ENCODE results near the gene TFF2.

Gene TFF2

GRCh38 chr21:42320791-42321190, 30.0 kb downstream of the TFF2 start:
- DNase-seq (ENCODE audit: low spot score), result no peak

GRCh38 chr21:42319851-42320572, 30.8 kb downstream of the TFF2 start:
- no peak for DNase-seq (ENCODE audit: low spot score)

DNA sequence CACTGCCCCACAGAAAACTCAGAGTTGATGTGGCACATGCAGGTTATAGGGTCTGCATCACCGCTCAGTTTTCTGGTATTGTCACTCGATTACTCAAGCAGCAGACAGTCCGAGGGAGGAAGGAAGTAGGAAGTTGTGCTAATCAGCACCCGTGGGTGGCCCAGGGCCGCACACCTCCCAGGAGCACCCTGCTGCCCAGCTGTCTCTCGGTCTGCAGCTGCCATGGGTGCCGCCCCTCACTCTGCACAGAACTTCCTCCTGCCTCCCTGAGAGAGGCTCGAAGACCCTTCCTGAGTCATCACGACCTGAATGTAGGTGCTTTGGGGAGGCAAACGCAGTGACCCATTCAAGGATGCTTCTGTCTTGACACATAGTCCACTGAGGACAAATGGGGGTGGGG, 31.4 kb downstream of the TFF2 start:
- DNase-seq (ENCODE audit: low spot score), result no peak

DNA sequence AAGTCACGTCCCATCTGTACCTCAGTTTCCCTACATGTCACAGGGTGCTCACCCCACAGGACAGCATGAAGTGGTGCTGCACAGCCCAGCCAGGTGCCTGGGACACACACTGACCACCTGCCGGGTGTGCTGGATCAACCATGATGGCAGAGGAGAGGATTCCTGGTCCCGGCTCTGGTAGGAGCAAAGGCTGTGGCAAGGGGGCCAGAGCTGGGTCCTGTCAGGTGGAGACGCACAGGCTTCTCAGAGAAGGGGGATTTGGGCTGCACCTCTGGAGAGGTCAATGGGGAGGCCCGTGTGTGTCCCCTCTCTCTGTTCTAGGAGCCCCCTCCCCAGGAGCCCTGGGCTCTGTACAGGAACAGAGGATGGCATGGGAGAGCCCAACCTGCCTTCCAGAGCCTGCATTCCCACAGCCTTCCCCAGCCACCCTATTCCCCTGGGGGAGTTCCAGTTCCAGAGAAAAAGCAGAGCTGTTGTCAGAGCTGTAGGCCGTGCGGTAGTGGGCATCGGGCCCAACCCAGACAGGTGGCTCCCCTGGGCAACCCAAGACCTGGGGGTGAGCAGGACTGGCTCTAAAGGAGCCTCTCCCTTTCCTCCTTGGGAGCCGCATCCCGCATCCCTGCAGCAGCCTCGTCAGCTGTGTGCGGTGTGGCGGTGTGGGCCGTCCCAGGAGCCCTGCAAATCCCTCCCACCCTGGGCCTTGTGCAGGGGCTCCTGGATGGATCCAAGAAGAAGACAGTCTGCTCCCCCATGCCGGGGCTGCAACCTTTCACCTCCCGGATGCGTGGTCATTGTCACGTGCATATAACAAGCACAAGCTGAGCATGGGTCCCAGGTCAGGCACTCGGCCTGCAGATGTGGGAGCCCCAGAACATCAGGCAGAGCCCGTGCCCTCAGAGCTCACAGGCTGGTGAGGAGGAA, 32.7 kb downstream of the TFF2 start:
- DNase-seq (ENCODE audit: low spot score), result no peak

DNA sequence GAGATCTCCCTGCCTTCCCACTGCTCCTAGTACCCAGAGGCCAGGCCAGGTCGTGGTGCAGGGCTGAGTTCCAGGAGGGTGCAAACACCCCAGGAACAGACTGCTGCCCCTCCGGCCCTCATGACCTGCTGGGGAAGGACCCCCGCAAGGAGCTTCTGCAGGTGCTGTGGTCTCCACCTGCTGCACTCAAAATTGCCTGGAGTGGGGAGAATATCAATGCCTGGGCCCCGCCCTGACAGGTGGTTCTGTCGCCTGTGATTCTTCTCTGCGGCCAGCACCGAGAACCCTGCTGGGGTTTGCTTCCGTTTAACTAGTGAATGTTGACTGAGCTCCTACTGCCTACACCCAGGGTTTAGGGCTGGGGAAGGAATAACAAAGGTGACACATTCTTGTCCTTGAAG, 33.5 kb downstream of the TFF2 start:
- DNase-seq (ENCODE audit: low spot score), result no peak

DNA sequence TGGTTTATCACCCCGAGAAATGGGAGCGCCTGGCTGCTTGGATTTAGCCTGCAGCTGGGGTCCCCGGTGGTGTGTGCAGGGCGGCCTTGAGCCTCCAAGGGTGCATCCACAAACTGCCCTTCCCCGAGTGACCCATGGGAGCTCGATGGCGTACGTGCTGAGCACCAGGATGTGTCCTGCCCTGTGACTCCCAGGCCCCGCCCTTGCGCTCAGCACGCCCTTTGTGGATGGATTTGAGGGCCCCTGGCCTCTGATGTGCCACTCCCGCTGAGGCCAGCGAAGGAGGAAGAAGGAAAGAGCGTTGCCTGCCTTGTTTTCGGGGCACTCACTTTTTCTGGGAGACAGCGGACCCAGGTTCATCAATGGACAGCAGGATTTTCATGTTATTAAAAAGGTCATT, 33.9 kb downstream of the TFF2 start:
- no peak for DNase-seq (ENCODE audit: low spot score)

DNA sequence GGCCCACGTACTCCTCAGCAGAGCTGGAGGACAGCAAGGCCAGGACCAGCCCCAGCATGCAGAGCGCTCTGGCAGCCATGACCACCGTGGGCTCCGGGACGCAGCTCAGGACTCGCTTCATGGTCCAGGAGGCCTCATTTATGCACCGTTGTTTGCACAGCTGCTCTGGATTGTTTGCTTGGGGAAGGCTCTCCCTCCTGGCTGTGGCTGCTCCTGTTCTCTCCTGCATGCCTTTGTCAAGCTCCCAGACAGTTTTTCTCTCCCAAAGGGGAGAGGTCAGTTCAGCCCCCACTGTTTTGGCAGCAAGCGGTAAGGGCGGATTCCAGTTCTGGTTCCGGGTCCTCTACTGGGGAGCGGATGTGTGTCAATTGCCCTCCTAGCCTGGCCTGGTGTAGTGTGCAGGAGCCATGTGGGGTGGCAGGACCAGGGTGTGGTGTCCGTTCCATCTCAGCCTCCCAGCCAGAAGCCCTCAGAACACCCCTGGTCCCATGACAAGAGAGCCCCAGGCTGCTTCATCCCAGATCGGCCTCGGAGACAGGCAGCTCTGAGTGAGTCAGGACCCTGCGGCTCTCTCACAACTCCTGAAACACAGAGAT, 35.4 kb downstream of the TFF2 start, which contains the start of gene TFF3:
TFF3 (minus strand) TSS at position 114 of the 596 bp plus-strand sequence; CDS start at position 79, 35 bp downstream.
- DNase-seq (ENCODE audit: low spot score), result no peak

DNA sequence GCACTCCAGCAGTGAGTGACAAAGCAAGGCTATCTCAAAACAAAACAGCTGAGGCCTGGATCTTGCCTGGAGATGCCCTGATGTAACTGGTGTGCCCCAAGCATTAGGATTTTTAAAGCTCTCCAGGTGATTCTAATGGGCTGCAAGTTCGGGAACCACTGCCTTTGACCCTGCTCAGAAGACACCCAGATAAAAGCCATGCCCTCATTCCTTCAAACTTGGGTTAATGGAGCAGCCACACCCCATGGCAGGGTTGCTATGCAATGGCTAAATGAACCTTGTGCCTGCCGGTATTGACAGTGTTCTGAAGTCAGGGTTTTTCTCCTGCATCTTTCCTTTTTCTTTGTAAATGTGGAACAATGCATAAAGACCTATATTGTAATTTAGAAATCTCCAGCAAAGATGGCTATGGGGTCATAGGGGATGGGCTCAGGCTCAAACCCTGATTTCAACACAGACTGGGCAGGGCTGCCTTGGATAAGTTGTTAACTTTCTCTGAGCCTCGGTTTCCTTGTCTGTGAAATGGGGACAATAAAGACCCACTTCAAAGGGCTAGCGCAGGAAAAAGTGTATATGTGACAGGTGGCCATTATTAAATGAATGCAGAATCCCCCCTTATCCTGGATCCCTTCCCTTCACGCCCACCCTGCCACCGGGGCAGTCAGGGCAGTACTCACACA, 36.0 kb downstream of the TFF2 start:
- no peak for DNase-seq (ENCODE audit: low spot score)

DNA sequence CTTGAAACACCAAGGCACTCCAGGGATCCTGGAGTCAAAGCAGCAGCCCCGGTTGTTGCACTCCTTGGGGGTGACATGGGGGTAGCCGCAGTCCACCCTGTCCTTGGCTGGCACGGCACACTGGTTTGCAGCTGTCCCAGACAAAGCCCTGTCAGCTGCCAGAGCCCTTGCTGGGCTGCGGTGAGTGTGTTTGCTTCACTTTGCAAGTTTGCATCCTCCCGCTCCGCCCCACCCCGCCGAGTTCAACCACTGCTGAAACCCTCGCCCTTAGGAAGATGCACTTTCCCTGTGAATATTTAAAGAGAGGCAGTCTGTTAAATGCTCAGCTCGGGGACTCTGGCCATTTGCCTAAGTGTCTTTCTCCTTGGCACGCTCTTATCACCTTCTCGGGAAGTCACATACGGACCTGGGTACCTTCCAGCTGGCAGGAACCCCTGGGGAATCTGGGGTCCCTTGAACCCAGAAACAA, 37.3 kb downstream of the TFF2 start:
- DNase-seq (ENCODE audit: low spot score), result no peak

GRCh38 chr21:42312626-42313104, 38.1 kb downstream of the TFF2 start:
- DNase-seq (ENCODE audit: low spot score), result no peak

- DNase-seq (ENCODE audit: low spot score), result no peak
These were observed 38.8 kb downstream of the TFF2 start for GRCh38 chr21:42311816-42312625.

DNA sequence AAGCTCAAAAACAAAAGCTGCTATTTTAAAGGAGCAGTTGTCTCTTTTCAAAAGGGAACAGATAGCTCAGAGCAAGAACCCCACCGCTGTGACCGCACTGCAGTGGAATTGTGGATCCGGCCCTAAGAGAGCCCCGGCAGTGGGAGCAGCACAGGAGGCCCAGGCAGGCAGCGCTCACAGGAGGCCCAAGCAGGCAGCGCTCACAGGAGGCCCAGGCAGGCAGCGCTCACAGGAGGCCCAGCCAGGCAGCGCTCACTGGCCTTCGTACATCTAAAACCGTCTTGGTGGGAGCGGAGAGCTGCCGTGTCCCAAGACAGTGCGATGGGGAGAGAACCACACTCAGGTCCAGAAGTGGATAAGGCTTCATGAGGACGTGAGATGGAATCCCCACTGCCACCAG, 39.6 kb downstream of the TFF2 start:
- DNase-seq (ENCODE audit: low spot score), result no peak

DNA sequence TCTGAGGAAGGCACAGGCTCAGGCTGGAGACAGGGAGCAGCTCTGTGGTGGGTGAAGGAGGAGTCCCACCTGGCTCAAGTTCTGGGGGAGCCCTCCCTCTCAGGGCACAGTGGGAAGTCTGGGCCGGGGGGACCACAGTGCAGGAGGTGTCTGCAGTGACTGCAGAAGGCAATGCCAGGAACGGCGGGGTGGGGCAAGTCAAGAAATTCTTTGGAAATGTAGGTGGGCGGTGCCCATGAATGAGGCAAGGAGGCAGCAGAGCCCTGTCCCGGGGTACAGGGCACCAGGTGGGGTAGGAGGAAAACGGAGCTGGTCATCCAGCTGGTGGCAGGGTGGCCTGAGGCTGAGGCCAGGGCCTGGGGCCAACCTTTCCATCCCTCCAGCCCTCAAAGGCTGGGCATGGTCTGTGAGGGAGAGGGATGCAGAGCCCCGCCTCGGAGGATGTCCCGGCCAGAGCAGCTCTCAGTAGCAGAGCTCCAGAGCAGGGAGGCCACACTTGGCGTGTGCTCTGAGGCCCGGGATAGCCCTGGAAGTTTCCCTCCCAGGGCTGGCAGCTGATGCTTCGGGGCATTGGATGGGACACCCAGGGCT, 40.3 kb downstream of the TFF2 start:
- DNase-seq (ENCODE audit: low spot score), result no peak

- DNase-seq (ENCODE audit: low spot score), result peak; percentile 20
These were observed 41.0 kb downstream of the TFF2 start for GRCh38 chr21:42309753-42310213.

DNA sequence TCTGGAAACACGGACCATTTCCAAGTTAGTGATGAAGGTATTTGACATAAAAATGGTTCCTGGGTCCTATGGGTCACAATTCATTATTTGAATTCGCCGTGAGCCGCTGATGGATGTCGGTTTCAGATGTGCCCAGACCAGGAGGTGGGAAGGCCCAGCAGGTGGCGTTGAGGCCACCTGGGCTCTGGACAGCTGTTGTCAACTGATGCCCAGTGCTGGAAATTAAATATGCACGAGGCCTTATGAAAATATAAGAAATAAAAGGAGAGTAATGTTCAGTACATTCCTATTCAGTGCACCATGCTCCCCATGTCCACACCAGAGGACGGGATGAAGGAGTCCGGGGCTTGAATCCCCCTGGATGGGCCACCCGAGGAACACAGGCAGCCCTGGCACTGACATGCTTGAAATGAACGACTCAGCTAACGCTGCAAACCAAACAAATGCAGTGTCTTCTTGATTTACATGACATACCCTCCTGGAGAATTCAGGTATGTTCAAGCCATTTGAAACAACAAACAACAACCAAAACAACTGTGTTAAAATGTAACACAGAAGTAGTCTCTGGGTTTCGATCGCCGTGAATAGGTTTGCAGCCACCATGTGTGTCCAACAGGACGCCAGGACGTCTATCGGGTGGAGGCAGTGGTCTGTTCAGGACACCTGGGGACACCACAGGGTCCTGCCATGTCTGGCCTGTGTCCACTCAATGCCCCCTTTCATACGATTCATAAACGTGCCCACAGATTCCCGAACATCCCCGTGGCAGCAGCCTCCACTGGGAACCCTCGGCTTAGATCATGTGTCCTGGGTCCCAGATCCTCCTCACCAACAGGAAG, 41.7 kb downstream of the TFF2 start:
- DNase-seq (ENCODE audit: low spot score), result no peak

GRCh38 chr21:42308161-42308913, 42.5 kb downstream of the TFF2 start:
- no peak for DNase-seq (ENCODE audit: low spot score)

- no peak for DNase-seq (ENCODE audit: low spot score)
These were observed 43.7 kb downstream of the TFF2 start for GRCh38 chr21:42307106-42307505.

- no peak for DNase-seq (ENCODE audit: low spot score)
These were observed 44.3 kb downstream of the TFF2 start for GRCh38 chr21:42306366-42307035.
